ENCODE results near the gene MAPK9. TPM values are rescaled to one million over a fixed set of nuclear protein-coding genes. Genes with fewer than 3 reads are reported as not detected.

MAPK9 gene
- total RNA-seq, 2 experiments from 2014 or later, result 19.9 to 42.1 TPM

Other genes starting within 250 kb of the MAPK9 start
- gene RNF130, start 220.3 kb downstream of the MAPK9 start, total RNA-seq (2014; rRNA removed; shearing (Covaris generic)), result 0.08 and 0.16 TPM in 2 replicates
- not detected in 2 replicates for gene RNF130, start 220.3 kb downstream of the MAPK9 start, total RNA-seq (2022)
- gene RASGEF1C, start 82.9 kb downstream of the MAPK9 start, total RNA-seq (2014; rRNA removed; shearing (Covaris generic)), result not detected in 2 replicates
- gene RASGEF1C, start 82.9 kb downstream of the MAPK9 start, total RNA-seq (2022), result not detected in 2 replicates
- not detected in 2 replicates for gene GFPT2, start 61.3 kb upstream of the MAPK9 start, total RNA-seq (2014; rRNA removed; shearing (Covaris generic))
- gene GFPT2, start 61.3 kb upstream of the MAPK9 start, total RNA-seq (2022), result not detected in 2 replicates
- gene CNOT6, start 202.3 kb upstream of the MAPK9 start, total RNA-seq (2014; rRNA removed; shearing (Covaris generic)), result 9.4 and 9.8 TPM in 2 replicates
- gene CNOT6, start 202.3 kb upstream of the MAPK9 start, total RNA-seq (2022), result 30.1 and 34.0 TPM in 2 replicates

Data from OCI-LY7 (cell line).